OCI-LY7 (cell line): ENCODE results near the gene GSK3B. TPM values are rescaled to one million over a fixed set of nuclear protein-coding genes. Genes with fewer than 3 reads are reported as not detected.
"Not testable (repeated sequence)": the region's sequence is repeated elsewhere in the genome, so short reads cannot be mapped to it uniquely, and the experiment has no call there.

Experiments
- BruUV-seq: library from RNA; stranded (reverse); fragments of 400-500 nt; replicated peaks from 2 replicates; lab custom pipeline; 2021; lab: Mats Ljungman, UMichigan
- CTCF ChIA-PET: fragments of 300-600 bp; sonication (Branson Sonifier 250); formaldehyde crosslinking; loops from one replicate; lab custom pipeline; 2022; ENCODE audit warnings: antibody characterized with exemption; ENCODE audit not compliant: unreplicated experiment; lab: Charles Lee
- POLR2A ChIA-PET: fragments of 300-600 bp; sonication (Branson Sonifier 250); formaldehyde crosslinking; loops from one replicate; lab custom pipeline; 2022; ENCODE audit warnings: antibody characterized with exemption; lab: Charles Lee
- DNase-seq: peaks from one replicate; pipeline ENCODE4 v3.0.0-alpha.2; 2015; ENCODE audit warnings: low spot score
- H2AFZ ChIP-seq: fragments of 200-600 bp; sonication (generic), shearing (Covaris generic); 2 replicates; pipeline ENCODE4 v1.6.1; 2014; ENCODE audit warnings: mild to moderate bottlenecking, antibody characterized with exemption, low read length, moderate library complexity
- H3K27ac ChIP-seq: fragments of 200-600 bp; sonication (generic); 2 replicates; pipeline ENCODE4 v1.5.1; 2014; ENCODE audit warnings: mixed run types, low read depth, mild to moderate bottlenecking, moderate library complexity, low read length, inconsistent platforms; ENCODE audit not compliant: poor library complexity, severe bottlenecking
- H3K36me3 ChIP-seq: fragments of 200-600 bp; sonication (generic); 2 replicates; pipeline ENCODE4 v1.6.1; 2014; ENCODE audit warnings: mild to moderate bottlenecking, antibody characterized with exemption, low read length, moderate library complexity, mixed read lengths; ENCODE audit not compliant: insufficient read depth
- H3K4me1 ChIP-seq: fragments of 200-600 bp; sonication (generic); 2 replicates; pipeline ENCODE4 v1.5.1; 2014; ENCODE audit warnings: mild to moderate bottlenecking, low read length; ENCODE audit not compliant: insufficient read depth, poor library complexity, severe bottlenecking
- H3K4me2 ChIP-seq: fragments of 200-600 bp; sonication (generic); 2 replicates; pipeline ENCODE4 v1.6.1; 2014; ENCODE audit warnings: mild to moderate bottlenecking, low read length
- H3K4me3 ChIP-seq: fragments of 200-600 bp; sonication (generic); 2 replicates; pipeline ENCODE4 v1.5.1; 2014; ENCODE audit warnings: mild to moderate bottlenecking, low read depth, low read length; ENCODE audit not compliant: poor library complexity, severe bottlenecking
- H3K79me2 ChIP-seq: fragments of 200-600 bp; sonication (generic); 2 replicates; pipeline ENCODE4 v1.6.1; 2016; ENCODE audit warnings: low read depth, mild to moderate bottlenecking, low read length, moderate library complexity, mixed read lengths; ENCODE audit not compliant: insufficient read depth
- H3K9me2 ChIP-seq: fragments of 200-600 bp; sonication (generic); 2 replicates; pipeline ENCODE4 v1.6.1; 2016; ENCODE audit warnings: mild to moderate bottlenecking, low read length, mixed read lengths; ENCODE audit not compliant: insufficient read depth
- H3K9me3 ChIP-seq: fragments of 200-600 bp; sonication (generic); 2 replicates; pipeline ENCODE4 v1.6.1; 2014; ENCODE audit warnings: mild to moderate bottlenecking, mixed run types, low read length, mixed read lengths
- H4K20me1 ChIP-seq: fragments of 200-600 bp; sonication (generic); 2 replicates; pipeline ENCODE4 v1.6.1; 2014; ENCODE audit warnings: mild to moderate bottlenecking, antibody characterized with exemption, low read length, moderate library complexity, mixed read lengths; ENCODE audit not compliant: insufficient read depth
- CTCF ChIP-seq: fragments of 200-600 bp; sonication (generic); conservative IDR thresholded peaks from 2 replicates; pipeline ENCODE4 v1.5.1; 2014; ENCODE audit warnings: mild to moderate bottlenecking, antibody characterized with exemption, low read length, moderate library complexity, mixed read lengths
- EZH2phosphoT487 ChIP-seq: fragments of 200-600 bp; sonication (generic); IDR thresholded peaks from 2 replicates; pipeline ENCODE4 v1.6.1; 2018; ENCODE audit warnings: low read depth, borderline replicate concordance, mild to moderate bottlenecking, mixed run types, antibody characterized with exemption, low read length, moderate library complexity, mixed read lengths
- intact Hi-C: fragments of 100-400 bp; cut with micrococcal nuclease; formaldehyde crosslinking; loops from one replicate; pipeline ENCODE4 v1.10.0; 2022; ENCODE audit not compliant: unreplicated experiment
- total RNA-seq, 2 experiments: library from RNA; depleted of rRNA in 1 of 2; stranded (reverse); fragments of >200 nt in 1 of 2; shearing (Covaris generic) in 1 of 2; gene quantifications; 2 replicates each; pipeline ENCODE4 v1.2.3, GENCODE V29; 2014 to 2022

Gene GSK3B
- total RNA-seq, 2 experiments from 2014 or later = 26.6 to 40.9 TPM

DNA sequence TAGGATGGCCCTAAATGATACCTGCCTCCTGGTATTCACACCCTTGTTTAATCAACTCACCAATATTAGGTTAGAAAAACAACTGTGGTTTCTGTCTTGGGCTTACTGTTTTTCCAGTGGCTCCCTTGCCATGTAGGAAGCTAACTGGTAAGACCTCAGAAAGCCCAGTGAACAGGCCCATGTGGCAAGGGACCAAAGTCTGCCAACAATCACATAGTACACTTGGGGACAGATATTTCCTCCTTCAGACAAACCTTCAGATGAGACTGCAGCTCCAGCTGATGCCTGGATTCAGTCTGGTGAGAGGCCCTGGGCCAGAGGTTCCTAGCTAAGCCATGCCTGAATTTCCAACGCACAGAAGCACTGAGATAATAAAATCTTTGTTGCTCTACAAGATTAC, 96.1 kb downstream of the GSK3B start:
- Histone ChIP-seq H2AFZ (no peak overlapping the region), H4K20me1 (no peaks in the 10 kb centered on the region)

GRCh38 chr3:119990888-119991287, 103.4 kb downstream of the GSK3B start:
- no TSS peak for BruUV-seq
- no peaks in the 10 kb centered on the region; the same call in 1 of the 2 replicates for H3K36me3 ChIP-seq
- H4K20me1 ChIP-seq = no peaks in the 10 kb centered on the region
- intact Hi-C loops = no loop called here
- CTCF ChIA-PET = no interaction called here
- TF ChIP-seq CTCF (no peak), EZH2phosphoT487 (no peak)
- peaks cover 27% of the 10 kb centered on the region; the same call in 1 of the 2 replicates for H3K9me3 ChIP-seq
- no peak overlapping the region for H2AFZ ChIP-seq
- no peaks in the 10 kb centered on the region for H3K4me1 ChIP-seq
- no peaks in the 10 kb centered on the region for H3K9me2 ChIP-seq
- POLR2A ChIA-PET = interaction anchor here (1.2 kb wide), 1 partner anchor 10 kb away, joined by 8 read pairs; no protein-coding TSS in a partner anchor
- H3K79me2 ChIP-seq = peaks cover 34% of the 10 kb centered on the region
- no peak overlapping the region for H3K4me3 ChIP-seq
- H3K27ac ChIP-seq = no peak overlapping the region
- no peak for DNase-seq
- no peak overlapping the region for H3K4me2 ChIP-seq

More for the DNA sequence above, 96.1 kb downstream of the GSK3B start:
- Histone ChIP-seq H3K4me2 (no peak overlapping the region), H3K79me2 (peaks cover 28% of the 10 kb centered on the region; the same call in 1 of the 2 replicates), H3K4me3 (no peak overlapping the region), H3K27ac (no peak overlapping the region), H3K9me3 (no peaks in the 10 kb centered on the region), H3K4me1 (no peaks in the 10 kb centered on the region), H3K9me2 (no peaks in the 10 kb centered on the region), H3K36me3 (peaks cover 27% of the 10 kb centered on the region)
- no peak for DNase-seq
- no TSS peak for BruUV-seq
- intact Hi-C loops = no loop called here
- ChIA-PET CTCF (no interaction called here), POLR2A (interaction anchor here (0.6 to 1.2 kb wide), 2 partner anchors 23 to 32 kb away, joined by 3 read pairs; no protein-coding TSS in a partner anchor)
- TF ChIP-seq EZH2phosphoT487 (no peak), CTCF (no peak)

DNA sequence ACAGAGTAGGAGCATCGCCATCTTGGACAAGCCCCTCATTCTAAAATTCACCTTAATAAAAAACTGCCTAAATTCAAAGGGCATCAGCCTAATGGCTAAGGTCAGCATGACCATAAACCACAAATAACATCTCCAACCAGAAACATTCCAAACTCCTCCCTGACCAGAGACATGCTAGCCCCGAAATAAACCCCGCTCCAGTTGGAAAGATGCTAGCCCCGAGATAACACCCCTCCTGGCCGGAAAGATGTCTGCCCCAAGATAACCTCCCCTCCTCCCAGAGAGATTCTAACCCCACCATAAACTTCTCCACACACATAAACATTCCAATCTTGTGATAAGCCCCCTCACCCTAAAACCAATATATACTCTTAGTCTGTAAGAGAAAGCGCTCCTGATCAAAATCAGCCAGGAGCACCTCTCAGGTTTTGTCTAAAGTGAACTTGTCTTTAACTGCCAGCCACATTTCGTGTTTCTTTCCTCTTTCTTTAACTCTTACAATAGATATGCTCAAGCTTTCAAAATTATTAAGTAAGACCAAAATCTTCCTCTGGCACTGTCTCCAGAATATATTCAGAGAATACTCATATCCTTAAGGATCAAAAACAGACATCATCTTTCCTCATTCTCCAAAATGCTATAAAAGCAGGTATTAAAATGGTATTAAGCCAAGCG, 104.1 kb downstream of the GSK3B start:
- no peak overlapping the region for H2AFZ ChIP-seq
- no peaks in the 10 kb centered on the region; the same call in 1 of the 2 replicates for H3K36me3 ChIP-seq
- H4K20me1 ChIP-seq = no peaks in the 10 kb centered on the region
- no peak for TF ChIP-seq EZH2phosphoT487
- TF ChIP-seq CTCF = no peak
- intact Hi-C loops = no loop called here
- H3K4me2 ChIP-seq = no peak overlapping the region
- H3K27ac ChIP-seq = no peak overlapping the region
- H3K9me2 ChIP-seq = no peaks in the 10 kb centered on the region
- POLR2A ChIA-PET = interaction anchor here (0.6 kb wide), 1 partner anchor 10 kb away, joined by 3 read pairs; no protein-coding TSS in a partner anchor
- H3K4me3 ChIP-seq = no peak overlapping the region
- BruUV-seq = no TSS peak
- peaks cover 27% of the 10 kb centered on the region; the same call in 1 of the 2 replicates for H3K9me3 ChIP-seq
- no peaks in the 10 kb centered on the region for H3K4me1 ChIP-seq
- H3K79me2 ChIP-seq = peaks cover 34% of the 10 kb centered on the region
- CTCF ChIA-PET = no interaction called here
- DNase-seq = no peak

GRCh38 chr3:119986812-119987211, 107.4 kb downstream of the GSK3B start:
- H3K27ac ChIP-seq, intact Hi-C loops, H3K4me1 ChIP-seq, CTCF ChIA-PET, H3K36me3 ChIP-seq, BruUV-seq, POLR2A ChIA-PET, H3K4me3 ChIP-seq, H2AFZ ChIP-seq, H3K9me2 ChIP-seq, H4K20me1 ChIP-seq, H3K4me2 ChIP-seq, DNase-seq: not testable (repeated sequence)
- peaks cover 16% of the 10 kb centered on the region; the same call in 1 of the 2 replicates for H3K9me3 ChIP-seq
- peaks cover 13% of the 10 kb centered on the region for H3K79me2 ChIP-seq
